Activated T-cell treated with anti-CD3 and anti-CD28 coated beads, Interleukin-2, amount 50 U/mL, for 24 hours (primary cell): ENCODE data around the gene CCDC61.

ENCODE experiments used
- DNase-seq: peaks from one replicate; pipeline ENCODE4 v3.0.0-alpha.2; 2020
- H3K27ac Mint-ChIP-seq: 2 replicates; pipeline ENCODE4 v1.8.0; 2020; ENCODE audit warnings: mild to moderate bottlenecking, mixed read lengths
- H3K27me3 Mint-ChIP-seq: 2 replicates; pipeline ENCODE4 v1.8.0; 2020; ENCODE audit warnings: mixed read lengths
- H3K36me3 Mint-ChIP-seq: 2 replicates; pipeline ENCODE4 v1.8.0; 2020; ENCODE audit warnings: low read depth, mixed read lengths
- H3K4me1 Mint-ChIP-seq: 2 replicates; pipeline ENCODE4 v1.8.0; 2020; ENCODE audit warnings: low read depth, mixed read lengths
- H3K4me3 Mint-ChIP-seq: 2 replicates; pipeline ENCODE4 v1.8.0; 2020; ENCODE audit warnings: mild to moderate bottlenecking, moderate library complexity, mixed read lengths
- H3K9me3 Mint-ChIP-seq: 2 replicates; pipeline ENCODE4 v1.8.0; 2020; ENCODE audit warnings: mixed read lengths

Gene CCDC61

DNA sequence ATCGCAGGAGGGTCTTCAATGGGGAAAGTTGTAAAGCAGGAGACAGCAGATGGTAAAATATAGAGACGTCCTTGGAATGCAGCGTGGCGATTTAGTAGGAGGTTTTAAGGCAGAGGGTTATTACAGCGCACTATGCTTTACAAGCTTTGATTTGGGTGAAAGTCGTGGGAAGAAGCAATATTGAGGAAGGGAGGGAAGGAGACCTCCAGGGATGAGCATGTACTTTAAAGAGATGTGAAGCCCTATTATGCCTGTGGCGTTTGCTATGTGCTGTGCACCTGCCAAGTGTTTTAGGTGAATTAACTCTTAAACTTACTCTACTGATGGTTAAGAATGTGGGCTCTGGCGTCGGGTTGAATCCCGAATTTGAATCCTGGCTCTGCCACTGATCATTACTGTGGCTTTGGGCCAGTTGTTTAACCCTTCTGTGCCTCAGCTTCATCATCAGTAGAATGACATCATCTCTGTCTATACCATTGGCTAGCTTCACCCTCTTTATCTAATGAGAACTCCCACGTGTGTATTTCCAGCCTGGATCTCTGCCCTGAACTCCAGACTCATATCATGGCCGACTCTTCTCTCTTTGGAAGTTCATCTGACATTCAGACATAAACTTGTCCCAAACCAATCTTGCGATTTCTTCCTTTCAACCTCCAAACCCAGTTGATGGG lies 583 bp downstream of the CCDC61 start:
- Mint-ChIP-seq H3K27me3 (peaks cover 3% of the 10 kb centered on the region), H3K4me1 (peaks cover 31% of the 10 kb centered on the region), H3K27ac (no peak overlapping the region), H3K9me3 (no peaks in the 10 kb centered on the region), H3K36me3 (peaks cover 13% of the 10 kb centered on the region), H3K4me3 (no peak overlapping the region)
- DNase-seq = no peak

DNA sequence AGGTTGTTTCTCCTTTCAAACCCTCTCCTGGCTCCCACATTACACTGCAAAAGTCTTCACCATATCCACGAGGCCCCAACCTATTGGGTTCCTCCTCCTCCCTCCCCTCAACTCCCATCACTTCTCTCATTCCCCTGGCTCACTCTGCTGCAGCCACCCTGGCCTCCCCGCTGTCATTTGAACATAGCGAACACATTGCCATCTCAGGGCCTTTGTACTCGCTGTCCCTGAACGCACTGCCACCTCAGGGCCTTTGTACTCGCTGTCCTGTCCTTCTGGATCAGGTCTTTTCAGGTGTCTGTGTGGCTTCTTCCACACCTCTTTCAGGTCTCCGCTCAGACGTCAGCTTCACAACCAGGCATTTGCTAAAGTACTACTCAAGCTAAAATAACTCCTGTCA lies 1.7 kb downstream of the CCDC61 start:
- Mint-ChIP-seq H3K27ac (no peak overlapping the region), H3K4me1 (peaks cover 33% of the 10 kb centered on the region), H3K9me3 (no peaks in the 10 kb centered on the region), H3K4me3 (no peak overlapping the region), H3K27me3 (no peaks in the 10 kb centered on the region), H3K36me3 (peaks cover 13% of the 10 kb centered on the region)
- no peak for DNase-seq

DNA sequence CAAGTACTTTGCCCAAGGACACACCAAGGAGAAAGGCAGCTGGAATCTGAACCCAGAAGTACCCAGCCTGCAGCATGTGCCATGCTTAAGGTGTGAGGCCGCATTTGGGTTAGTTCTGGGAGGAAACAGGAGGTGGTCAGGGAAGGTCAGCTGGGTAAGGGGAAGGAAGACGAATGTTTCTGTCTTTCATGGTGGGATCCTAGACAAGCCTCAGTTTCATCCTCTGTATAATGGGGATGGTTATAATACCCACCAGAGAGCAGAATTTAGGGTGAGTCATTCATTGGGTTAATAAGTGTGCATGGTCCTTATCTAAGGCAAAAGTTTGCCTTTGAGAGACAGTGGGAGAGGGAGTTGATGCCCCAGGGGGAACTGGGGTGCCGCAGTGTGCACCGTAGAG lies 3.6 kb downstream of the CCDC61 start:
- DNase-seq = no peak
- Mint-ChIP-seq H3K9me3 (no peaks in the 10 kb centered on the region), H3K36me3 (peaks cover 19% of the 10 kb centered on the region), H3K27ac (no peak overlapping the region), H3K4me3 (no peak overlapping the region), H3K4me1 (peaks cover 33% of the 10 kb centered on the region), H3K27me3 (no peaks in the 10 kb centered on the region)

DNA sequence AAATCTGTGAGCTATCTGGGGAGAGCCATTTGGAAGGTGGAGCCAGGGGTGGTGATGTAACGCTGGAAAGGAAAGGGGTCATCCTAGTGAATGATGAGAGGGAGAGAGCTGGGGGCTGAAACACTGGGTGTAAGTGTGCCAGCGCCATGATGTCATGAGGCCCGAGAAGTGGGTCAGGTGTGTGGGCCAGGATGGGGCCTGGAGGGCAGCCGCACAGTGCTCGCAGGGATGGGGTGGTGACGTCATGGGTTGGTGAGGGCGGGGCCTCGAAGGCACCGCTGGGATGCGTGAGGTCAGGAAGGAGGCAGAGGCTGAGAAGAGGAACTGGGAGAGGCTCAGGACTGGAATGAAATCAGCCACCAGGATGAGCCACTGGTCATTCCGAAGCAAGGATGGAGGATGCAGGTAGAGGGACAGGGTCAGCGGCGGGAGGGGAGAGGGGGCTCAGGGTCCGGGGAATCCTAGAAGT lies 4.4 kb downstream of the CCDC61 start:
- no peak for DNase-seq
- Mint-ChIP-seq H3K27me3 (no peaks in the 10 kb centered on the region), H3K36me3 (peaks cover 19% of the 10 kb centered on the region), H3K4me3 (no peak overlapping the region), H3K9me3 (no peaks in the 10 kb centered on the region), H3K4me1 (peaks cover 31% of the 10 kb centered on the region), H3K27ac (peak overlapping the region; percentile 38)

DNA sequence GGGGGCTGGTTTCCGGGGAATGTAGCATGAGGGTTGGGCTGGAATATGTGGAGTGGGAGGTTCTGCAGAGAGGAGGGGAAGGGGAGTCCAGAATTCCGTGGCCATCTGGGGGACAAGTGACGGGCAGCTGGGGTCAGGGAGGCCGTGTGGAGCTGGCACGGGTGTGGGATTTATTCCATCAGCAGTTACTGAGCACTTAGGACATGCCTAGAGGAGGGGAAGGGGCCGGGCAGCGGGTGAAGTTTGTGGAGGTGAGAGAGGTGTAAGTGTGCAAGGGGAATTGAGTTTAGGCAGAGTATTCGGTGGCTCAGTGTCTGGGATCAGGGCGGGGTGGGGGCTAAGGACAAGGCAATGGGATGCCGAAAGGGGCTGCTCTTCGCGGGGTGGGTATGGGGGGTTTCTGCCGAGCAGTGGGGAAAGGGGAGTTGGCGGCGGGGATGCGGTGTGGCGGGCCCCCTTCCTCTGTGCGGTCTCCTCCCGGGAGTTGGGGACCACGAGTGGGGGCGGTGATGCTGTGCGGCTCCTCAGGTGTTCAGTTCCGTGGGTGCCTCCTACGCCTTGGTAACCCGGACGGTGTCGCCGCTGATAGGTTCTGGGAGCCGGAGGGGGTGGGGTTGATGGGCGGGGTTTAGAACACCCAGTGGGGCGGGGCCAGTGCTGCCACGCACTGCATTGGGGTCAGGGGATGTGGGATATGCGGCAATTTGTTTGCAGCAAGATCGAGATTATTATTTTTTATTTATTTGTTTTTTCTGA lies 5.4 kb downstream of the CCDC61 start:
- H3K4me3 Mint-ChIP-seq = peak overlapping the region; percentile 63
- peaks cover 31% of the 10 kb centered on the region for H3K4me1 Mint-ChIP-seq
- no peaks in the 10 kb centered on the region for H3K9me3 Mint-ChIP-seq
- peaks cover 25% of the 10 kb centered on the region for H3K36me3 Mint-ChIP-seq
- no peaks in the 10 kb centered on the region for H3K27me3 Mint-ChIP-seq
- peak; percentile 67 for DNase-seq
- no peak overlapping the region for H3K27ac Mint-ChIP-seq

DNA sequence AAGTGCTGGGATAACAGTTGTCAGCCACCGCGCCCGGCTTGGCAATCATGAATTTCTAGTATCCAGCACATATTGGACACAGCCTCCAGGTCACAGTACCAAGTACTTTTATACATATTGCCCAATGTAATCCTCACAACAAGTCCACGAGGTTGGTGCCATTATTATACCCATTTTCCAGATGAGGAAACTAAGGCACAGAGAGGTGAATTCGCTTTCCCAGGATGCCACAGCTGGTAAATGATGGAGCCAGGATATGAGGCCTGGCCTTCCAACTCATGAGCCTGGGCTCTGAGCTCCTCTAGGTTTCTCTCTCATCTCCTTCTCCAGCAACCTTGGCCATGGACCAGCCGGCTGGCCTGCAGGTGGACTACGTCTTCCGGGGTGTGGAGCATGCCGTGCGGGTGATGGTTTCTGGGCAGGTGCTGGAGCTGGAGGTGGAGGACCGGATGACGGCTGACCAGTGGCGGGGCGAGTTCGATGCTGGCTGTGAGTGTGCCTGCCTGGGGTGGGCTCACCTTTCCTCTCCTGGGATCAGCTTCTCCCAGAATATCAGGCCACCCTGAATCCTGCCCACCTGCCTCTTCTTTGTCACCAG lies 7.5 kb downstream of the CCDC61 start:
- H3K27ac Mint-ChIP-seq = no peak overlapping the region
- H3K36me3 Mint-ChIP-seq = peaks cover 36% of the 10 kb centered on the region

DNA sequence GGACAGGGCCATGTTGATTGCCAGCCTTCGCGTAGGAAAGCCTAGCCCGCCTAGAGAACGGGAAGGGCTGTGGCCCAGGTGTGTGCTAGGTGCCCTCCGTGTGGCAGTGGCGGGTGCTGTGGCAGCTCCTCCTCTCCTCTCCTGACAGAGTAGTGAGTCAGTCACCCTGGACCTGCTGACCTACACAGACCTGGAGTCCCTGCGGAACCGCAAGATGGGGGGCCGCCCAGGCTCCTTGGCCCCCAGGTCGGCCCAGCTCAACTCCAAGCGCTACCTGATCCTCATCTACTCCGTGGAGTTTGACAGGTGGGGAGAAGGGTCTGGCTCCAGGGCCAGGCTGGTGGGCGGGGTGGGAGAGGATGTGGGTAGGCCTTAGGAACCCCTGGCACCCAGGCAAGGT lies 11.1 kb downstream of the CCDC61 start:
- no peak for DNase-seq
- Mint-ChIP-seq H3K9me3 (no peaks in the 10 kb centered on the region), H3K4me3 (no peak overlapping the region), H3K36me3 (peaks cover 52% of the 10 kb centered on the region), H3K27me3 (no peaks in the 10 kb centered on the region), H3K4me1 (no peaks in the 10 kb centered on the region), H3K27ac (no peak overlapping the region)

More for the DNA sequence above, 7.5 kb downstream of the CCDC61 start:
- no peak for DNase-seq
- Mint-ChIP-seq H3K27me3 (no peaks in the 10 kb centered on the region), H3K4me3 (no peak overlapping the region), H3K4me1 (peaks cover 23% of the 10 kb centered on the region), H3K9me3 (no peaks in the 10 kb centered on the region)

DNA sequence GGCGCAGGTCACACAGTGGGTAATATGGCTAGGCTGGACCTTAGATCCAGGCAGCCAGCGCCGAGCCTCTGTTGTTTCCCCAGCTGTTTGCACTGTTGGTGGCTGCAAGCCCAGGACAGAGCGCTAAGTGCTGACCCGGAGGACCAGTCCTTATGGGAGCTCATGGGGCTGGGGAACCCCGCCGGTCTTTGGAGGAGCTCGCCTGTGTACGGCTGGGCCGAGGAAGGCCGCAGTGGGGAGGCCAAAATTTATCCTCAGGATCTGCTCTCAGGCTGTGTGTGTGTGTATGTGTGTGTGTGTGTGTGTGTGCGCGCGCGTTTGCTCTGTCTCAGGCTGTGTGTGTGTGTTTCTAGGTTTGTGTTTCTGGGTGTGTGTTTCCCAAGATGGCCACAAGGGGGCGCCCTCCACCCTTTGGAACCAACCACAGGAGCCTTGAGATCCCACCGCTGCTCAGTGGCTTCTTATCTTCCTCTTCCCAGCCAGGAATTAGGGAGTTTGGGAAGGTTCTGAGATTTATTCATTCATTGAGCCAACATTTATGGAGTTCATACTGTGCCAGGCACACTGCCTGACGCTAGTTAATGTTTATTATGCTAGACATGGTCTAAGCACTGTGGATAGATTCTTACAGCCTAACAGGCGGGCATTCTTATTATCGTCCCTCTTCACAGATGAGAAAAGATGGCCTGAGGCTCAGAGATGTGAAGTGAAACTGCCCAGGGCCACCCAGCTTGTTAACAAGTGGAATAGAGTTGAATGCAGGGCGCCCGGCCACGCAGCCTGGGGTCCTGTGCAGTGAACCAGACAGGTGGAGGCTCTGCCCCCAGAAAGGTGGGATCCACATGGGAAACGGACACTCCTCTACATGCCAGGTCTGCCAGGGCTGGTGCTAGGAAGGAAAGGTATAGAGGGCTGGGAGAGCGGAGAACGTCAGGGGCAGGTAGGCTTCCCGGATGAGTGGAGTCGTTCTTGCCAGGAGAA lies 14.6 kb downstream of the CCDC61 start:
- peak; percentile 79 for DNase-seq
- H3K27ac Mint-ChIP-seq = no peak overlapping the region
- H3K4me1 Mint-ChIP-seq = peaks cover 4% of the 10 kb centered on the region

DNA sequence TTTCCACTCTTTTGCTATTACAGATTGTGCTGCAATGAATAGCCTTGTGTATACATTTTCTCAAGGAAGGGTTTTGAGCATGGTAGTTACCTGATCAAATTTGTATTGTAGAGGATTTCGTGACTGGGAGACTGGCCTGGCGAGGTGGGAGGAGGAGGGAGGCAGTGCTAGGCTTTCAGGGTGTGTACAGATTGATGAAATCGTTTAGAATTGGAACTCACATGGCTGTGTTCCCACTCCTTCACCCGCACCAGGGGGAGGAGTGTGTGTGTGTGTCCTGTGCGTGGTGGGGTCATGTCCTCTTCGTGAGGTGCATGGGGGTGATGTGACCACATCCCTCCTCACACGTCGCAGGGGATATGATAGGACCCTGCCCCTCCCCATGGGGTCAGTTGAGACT lies 19.3 kb downstream of the CCDC61 start:
- H3K27ac Mint-ChIP-seq = no peak overlapping the region
- no peak for DNase-seq
- H3K9me3 Mint-ChIP-seq = no peaks in the 10 kb centered on the region
- H3K36me3 Mint-ChIP-seq = peaks cover 20% of the 10 kb centered on the region
- peak overlapping the region; percentile 15 for H3K4me3 Mint-ChIP-seq
- H3K27me3 Mint-ChIP-seq = peaks cover 19% of the 10 kb centered on the region
- H3K4me1 Mint-ChIP-seq = peaks cover 17% of the 10 kb centered on the region

More for the DNA sequence above, 14.6 kb downstream of the CCDC61 start:
- Mint-ChIP-seq H3K4me3 (no peak overlapping the region), H3K27me3 (peaks cover 9% of the 10 kb centered on the region), H3K36me3 (peaks cover 48% of the 10 kb centered on the region), H3K9me3 (no peaks in the 10 kb centered on the region)

DNA sequence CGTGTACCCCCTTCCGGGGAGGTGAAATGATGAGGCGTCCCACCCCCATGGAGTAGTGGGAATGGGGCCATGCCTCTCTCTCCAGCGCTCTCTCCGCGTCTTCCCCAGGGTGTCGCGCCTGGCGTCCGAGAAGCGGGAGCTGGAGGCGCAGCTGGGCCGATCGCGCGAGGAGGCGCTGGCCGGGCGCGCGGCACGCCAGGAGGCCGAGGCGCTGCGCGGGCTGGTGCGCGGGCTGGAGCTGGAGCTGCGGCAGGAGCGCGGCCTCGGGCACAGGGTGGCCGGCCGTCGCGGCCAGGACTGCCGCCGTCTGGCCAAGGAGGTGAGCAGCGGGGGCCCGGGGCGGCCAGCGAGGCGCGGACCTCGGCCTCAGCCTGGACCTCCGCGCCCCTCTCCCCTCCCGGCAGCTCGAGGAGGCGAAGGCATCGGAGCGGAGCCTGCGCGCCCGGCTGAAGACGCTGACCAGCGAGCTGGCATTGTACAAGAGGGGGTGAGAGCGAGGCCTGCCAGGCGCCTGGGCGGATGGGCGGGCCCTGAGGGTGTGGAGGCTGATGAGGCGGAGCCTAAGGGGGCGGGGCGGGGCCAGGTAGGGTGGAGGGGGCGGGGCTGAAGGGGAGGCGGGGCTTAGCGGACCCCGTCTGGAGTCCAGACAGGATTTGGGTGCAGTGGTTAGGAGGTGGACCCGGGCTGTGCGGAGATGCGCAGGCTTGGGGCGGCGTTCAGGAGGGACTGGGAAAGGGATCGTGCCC lies 19.8 kb downstream of the CCDC61 start:
- peak; percentile 78 for DNase-seq
- no peaks in the 10 kb centered on the region for H3K9me3 Mint-ChIP-seq
- H3K27ac Mint-ChIP-seq = no peak overlapping the region
- peaks cover 19% of the 10 kb centered on the region for H3K27me3 Mint-ChIP-seq
- H3K4me1 Mint-ChIP-seq = peaks cover 17% of the 10 kb centered on the region
- peaks cover 15% of the 10 kb centered on the region for H3K36me3 Mint-ChIP-seq
- H3K4me3 Mint-ChIP-seq = peak overlapping the region; percentile 40

DNA sequence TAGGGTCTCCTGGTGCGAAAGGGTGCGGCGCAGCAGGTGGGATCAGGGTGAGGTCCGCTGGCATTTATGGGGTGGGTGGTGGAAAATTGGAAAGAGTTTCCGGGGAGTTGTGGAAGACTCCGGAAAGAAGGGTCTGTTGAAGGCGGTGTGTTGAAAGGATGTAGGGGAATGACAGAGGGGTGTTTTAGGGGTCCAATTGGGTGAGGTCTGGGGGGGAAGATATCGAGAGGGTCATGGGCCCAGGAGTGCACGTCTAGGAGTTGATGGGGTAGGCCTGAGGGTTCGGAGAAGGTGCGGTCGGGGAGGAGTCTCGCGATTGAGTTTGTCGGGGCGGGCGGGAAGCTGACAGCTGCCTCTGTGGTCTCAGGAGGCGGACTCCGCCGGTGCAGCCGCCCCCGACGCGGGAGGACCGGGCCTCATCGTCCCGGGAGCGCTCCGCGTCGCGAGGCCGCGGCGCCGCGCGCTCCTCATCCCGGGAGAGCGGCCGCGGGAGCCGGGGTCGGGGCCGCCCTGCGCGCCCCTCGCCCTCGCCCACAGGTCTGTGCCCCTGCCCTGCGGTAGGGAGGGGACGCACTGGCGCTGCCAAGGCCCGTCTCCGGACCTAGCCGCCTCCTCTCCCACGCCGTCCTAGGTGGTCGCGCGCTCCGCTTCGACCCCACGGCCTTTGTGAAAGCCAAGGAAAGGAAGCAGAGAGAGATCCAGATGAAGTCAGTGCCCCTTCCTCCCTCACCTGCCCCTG lies 20.6 kb downstream of the CCDC61 start:
- Mint-ChIP-seq H3K4me1 (peaks cover 17% of the 10 kb centered on the region), H3K27me3 (peaks cover 19% of the 10 kb centered on the region), H3K36me3 (peaks cover 8% of the 10 kb centered on the region), H3K9me3 (no peaks in the 10 kb centered on the region), H3K27ac (no peak overlapping the region), H3K4me3 (peak overlapping the region; percentile 78)
- peak; percentile 60 for DNase-seq

DNA sequence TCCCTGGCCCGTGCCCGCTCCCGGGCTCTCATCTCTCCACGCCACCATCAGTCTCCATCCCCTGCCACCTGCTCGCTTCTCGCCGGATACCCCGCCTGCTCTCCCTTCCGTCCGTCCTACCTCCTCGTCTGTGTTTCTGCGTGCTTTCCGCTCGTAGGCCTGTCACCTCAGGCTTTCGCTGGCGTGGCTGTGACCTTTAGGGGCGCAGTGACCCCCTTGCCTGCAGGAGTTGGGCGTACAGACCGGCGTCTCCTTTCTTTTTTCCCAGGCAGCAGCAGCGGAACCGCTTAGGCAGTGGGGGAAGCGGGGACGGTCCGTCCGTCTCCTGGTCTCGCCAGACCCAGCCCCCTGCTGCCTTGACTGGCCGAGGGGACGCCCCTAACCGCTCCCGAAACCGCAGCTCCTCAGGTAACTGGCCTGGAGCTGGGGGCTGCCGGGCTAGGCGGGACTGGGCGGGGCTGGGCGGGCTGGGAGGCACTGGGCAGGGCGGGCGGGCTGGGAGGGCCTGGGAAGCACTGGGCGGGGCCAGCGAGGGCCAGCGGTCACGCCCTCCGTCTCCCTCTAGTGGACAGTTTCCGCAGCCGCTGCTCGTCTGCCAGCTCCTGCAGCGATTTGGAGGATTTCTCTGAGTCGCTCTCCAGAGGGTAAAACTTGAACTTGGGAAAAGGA lies 21.3 kb downstream of the CCDC61 start:
- Mint-ChIP-seq H3K9me3 (no peaks in the 10 kb centered on the region), H3K27me3 (peaks cover 19% of the 10 kb centered on the region), H3K4me1 (peaks cover 17% of the 10 kb centered on the region), H3K27ac (no peak overlapping the region), H3K4me3 (peak overlapping the region; percentile 78), H3K36me3 (peaks cover 4% of the 10 kb centered on the region)
- DNase-seq = peak; percentile 88

DNA sequence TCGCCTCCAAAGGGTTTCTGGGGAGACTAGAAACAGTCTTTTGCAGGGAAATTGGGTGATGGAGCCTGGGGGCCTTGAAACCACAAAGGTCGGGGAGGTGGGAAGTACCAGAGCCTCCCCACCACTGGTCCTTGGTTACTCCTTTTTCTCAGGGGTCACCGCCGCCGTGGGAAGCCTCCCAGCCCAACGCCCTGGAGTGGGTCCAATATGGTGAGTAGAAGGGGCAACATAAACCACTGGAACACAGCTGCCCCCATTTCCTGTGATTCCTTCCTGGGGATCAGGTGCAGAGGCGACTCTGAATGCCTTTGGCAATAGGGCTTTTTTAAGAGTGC lies 21.8 kb downstream of the CCDC61 start:
- DNase-seq = no peak
- Mint-ChIP-seq H3K4me3 (peak overlapping the region; percentile 45), H3K4me1 (peaks cover 17% of the 10 kb centered on the region), H3K9me3 (no peaks in the 10 kb centered on the region), H3K36me3 (peaks cover 3% of the 10 kb centered on the region), H3K27ac (no peak overlapping the region), H3K27me3 (peaks cover 19% of the 10 kb centered on the region)
